Gastrocnemius medialis (tissue), 4 donors: ENCODE data around the gene TFAP2A. TPM values are rescaled to one million over a fixed set of nuclear protein-coding genes. Genes with fewer than 3 reads are reported as not detected.

Source experiments
- ATAC-seq, 2 donors: fragments of 150-250 bp; one replicate each; pipeline ENCODE4 v1.9.1; 2016
- DNase-seq, 2 donors: peaks; one replicate each; pipeline ENCODE4 v3.0.0-alpha.2; 2019
- H3K27ac ChIP-seq, 4 donors: fragments of 200-600 bp; sonication (generic); 1 replicate in 1 of 4; 2 replicates in 3 of 4; pipeline ENCODE4 v1.5.1; 2016 to 2018; ENCODE audit warnings: mild to moderate bottlenecking in 2 of 4, moderate library complexity in 1 of 4
- H3K27me3 ChIP-seq, 3 donors: fragments of 200-600 bp; sonication (generic) in 2 of 3; 1 replicate in 1 of 3; 2 replicates in 2 of 3; pipeline versions ENCODE4 v1.5.1 to v1.6.0; 2016 to 2019; ENCODE audit warnings: mild to moderate bottlenecking in 1 of 3, moderate library complexity in 1 of 3
- H3K36me3 ChIP-seq, 2 donors: fragments of 200-600 bp; sonication (generic) in 1 of 2; one replicate each; pipeline ENCODE4 v1.5.1; 2017 to 2018
- H3K4me1 ChIP-seq, 2 donors: fragments of 200-600 bp; sonication (generic) in 1 of 2; one replicate each; pipeline ENCODE4 v1.5.1; 2016 to 2017; ENCODE audit warnings: mild to moderate bottlenecking in 2 of 2
- H3K4me3 ChIP-seq, 4 donors: fragments of 200-600 bp; sonication (generic) in 3 of 4; 1 replicate in 1 of 4; 2 replicates in 3 of 4; pipeline ENCODE4 v1.5.1; 2016 to 2019; ENCODE audit warnings: mild to moderate bottlenecking in 2 of 4
- H3K9me3 ChIP-seq, 3 donors: fragments of 200-600 bp; sonication (generic) in 2 of 3; 1 replicate in 1 of 3; 2 replicates in 2 of 3; pipeline ENCODE4 v1.5.1; 2016 to 2019
- POLR2A ChIP-seq, 2 donors: fragments of 450-650 bp; IDR thresholded peaks; one replicate each; pipeline ENCODE4 v1.6.1; 2017; ENCODE audit warnings: antibody characterized with exemption in 2 of 2, mild to moderate bottlenecking in 2 of 2, moderate library complexity in 2 of 2
- in situ Hi-C, 4 donors: fragments of 200-750 bp; cut with MboI; loops; one replicate each; pipeline versions ENCODE4 v1.15.0 to v1.8.0; 2017; ENCODE audit warnings: low sequenced_read_pairs in 4 of 4
- intact Hi-C: fragments of 100-400 bp; cut with DNase I; formaldehyde crosslinking; loops from one replicate; pipeline ENCODE4 v1.15.1; 2023; ENCODE audit warnings: low total_unique reads
- total RNA-seq, 4 donors: library from RNA; depleted of rRNA; stranded (reverse); fragments of >200 nt; gene quantifications; one replicate each; pipeline versions ENCODE4 v1.1.0 to v1.2.3, GENCODE V29; 2016
- TF ChIP-seq, protein P1 (sequence below), 5 experiments: fragments of 450-650 bp in 3 of 5; fragments of 200-600 bp in 2 of 5; sonication (generic) in 2 of 5; IDR thresholded peaks in 4 of 5; conservative IDR thresholded peaks in 1 of 5; 1 replicate in 4 of 5; 2 replicates in 1 of 5; pipeline ENCODE4 v1.5.1; 2016 to 2019; ENCODE audit warnings: antibody characterized with exemption in 5 of 5, mild to moderate bottlenecking in 3 of 5, moderate library complexity in 3 of 5

The TFAP2A gene
- total RNA-seq, 4 donors from 2014 or later: not detected

DNA sequence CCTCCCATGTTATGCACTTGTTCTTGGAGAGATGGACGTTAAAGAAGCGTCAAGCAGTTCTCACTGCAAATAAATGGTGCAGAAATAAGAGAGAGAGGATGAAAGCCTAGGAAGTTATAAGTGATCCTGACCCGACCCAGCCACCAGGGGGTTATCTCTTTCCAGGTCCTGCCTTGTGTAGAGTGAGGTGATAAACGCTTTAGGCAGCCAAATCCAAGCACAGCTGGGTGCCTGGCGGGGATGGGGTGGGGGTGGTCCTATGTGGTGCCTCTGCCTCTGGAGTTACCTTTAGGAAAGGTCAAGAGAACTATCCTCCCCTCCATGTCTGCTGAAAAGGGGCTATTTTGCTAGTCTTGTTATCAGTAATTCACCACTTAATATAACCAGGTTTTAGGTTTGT lies 9.2 kb upstream of the TFAP2A start:
- H3K27me3 ChIP-seq: peaks cover 79 to 87% (median 80%) of the 10 kb centered on the region in 3 donors
- peaks cover 4 to 10% of the 10 kb centered on the region in 2 donors for H3K4me1 ChIP-seq
- no peaks in the 10 kb centered on the region for H3K36me3 ChIP-seq
- H3K9me3 ChIP-seq: no peaks in the 10 kb centered on the region
- no peak for TF ChIP-seq POLR2A (IDR thresholded peaks at IDR 0.05)
- TF ChIP-seq, protein P1, sequence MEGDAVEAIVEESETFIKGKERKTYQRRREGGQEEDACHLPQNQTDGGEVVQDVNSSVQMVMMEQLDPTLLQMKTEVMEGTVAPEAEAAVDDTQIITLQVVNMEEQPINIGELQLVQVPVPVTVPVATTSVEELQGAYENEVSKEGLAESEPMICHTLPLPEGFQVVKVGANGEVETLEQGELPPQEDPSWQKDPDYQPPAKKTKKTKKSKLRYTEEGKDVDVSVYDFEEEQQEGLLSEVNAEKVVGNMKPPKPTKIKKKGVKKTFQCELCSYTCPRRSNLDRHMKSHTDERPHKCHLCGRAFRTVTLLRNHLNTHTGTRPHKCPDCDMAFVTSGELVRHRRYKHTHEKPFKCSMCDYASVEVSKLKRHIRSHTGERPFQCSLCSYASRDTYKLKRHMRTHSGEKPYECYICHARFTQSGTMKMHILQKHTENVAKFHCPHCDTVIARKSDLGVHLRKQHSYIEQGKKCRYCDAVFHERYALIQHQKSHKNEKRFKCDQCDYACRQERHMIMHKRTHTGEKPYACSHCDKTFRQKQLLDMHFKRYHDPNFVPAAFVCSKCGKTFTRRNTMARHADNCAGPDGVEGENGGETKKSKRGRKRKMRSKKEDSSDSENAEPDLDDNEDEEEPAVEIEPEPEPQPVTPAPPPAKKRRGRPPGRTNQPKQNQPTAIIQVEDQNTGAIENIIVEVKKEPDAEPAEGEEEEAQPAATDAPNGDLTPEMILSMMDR (IDR thresholded peaks at IDR 0.05 in 4 of 5, conservative IDR thresholded peaks at IDR 0.05 in 1 of 5): no peak
- H3K27ac ChIP-seq: no peak overlapping the region
- no peak for DNase-seq
- no peak overlapping the region for H3K4me3 ChIP-seq
- in situ Hi-C loops: no loop called here
- intact Hi-C loops: no loop called here
- no peak for ATAC-seq

DNA sequence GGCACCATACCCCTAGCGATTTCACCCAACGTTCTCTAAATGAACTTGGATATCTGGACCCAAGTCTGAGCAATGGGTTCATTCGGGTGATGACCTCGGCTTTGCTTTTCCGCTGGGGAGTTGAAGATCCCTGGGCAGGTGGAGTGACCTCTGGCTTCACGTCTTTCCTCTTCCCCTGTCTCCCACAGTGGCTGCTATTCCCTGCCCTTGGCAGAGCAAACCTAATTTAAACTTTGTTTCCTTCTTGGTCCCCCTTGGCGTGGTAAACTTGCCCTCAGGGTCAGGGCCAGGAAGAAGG lies 7.8 kb upstream of the TFAP2A start:
- Histone ChIP-seq H3K27me3 (peaks cover 83 to 92% (median 89%) of the 10 kb centered on the region in 3 donors), H3K4me1 (peaks cover 4 to 10% of the 10 kb centered on the region in 2 donors), H3K27ac (no peak overlapping the region), H3K4me3 (no peak overlapping the region), H3K36me3 (no peaks in the 10 kb centered on the region), H3K9me3 (no peaks in the 10 kb centered on the region)
- DNase-seq: no peak
- TF ChIP-seq POLR2A (IDR thresholded peaks at IDR 0.05): no peak
- TF ChIP-seq, protein P1 (IDR thresholded peaks at IDR 0.05 in 4 of 5, conservative IDR thresholded peaks at IDR 0.05 in 1 of 5): no peak
- intact Hi-C loops: no loop called here
- in situ Hi-C loops: no loop called here
- ATAC-seq: no peak

DNA sequence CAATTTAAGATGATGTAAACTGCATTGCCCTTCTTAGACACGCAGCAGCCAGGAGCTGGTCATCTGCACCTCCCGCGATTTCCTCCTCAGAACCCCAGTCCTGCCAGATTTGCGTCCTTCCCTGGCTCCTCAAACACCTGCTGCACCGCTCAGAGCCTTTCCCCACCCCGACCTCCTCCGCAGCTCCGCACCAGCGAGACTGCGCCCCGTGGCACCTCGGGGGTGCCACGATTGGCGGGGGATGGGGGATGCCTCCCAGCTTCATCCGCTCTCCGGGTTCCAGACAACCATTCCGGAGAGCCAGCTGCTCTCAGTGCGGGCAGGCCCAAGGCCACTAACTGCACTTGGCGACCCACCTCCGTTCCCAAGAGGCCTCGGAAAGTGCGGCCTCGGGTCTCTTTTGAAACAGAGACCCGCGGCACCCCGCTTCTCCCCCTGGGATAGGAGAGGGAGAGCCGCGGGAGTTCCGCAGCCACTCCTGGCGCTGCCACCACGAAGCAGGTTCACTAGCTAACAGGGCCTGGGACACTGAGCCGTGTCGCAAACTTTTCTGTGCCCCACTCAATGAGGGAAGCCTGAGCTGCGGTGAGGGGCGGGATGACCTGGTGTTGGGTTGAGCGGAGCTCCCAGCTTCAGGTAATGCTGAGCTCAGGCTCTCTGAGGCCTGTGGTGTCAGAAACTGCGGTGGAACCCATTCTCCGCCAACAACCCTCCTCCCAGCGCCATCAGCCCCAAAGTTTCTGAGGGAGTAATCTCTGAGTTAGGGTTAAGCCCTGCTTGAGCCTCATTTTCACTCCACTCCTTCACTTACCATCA lies 7.3 kb upstream of the TFAP2A start:
- in situ Hi-C loops (no loop called here), intact Hi-C loops (no loop called here)
- Histone ChIP-seq H3K9me3 (no peaks in the 10 kb centered on the region), H3K27ac (no peak overlapping the region), H3K27me3 (peaks cover 88 to 98% (median 90%) of the 10 kb centered on the region in 3 donors), H3K36me3 (no peaks in the 10 kb centered on the region), H3K4me3 (no peak overlapping the region), H3K4me1 (peaks cover 4 to 10% of the 10 kb centered on the region in 2 donors)
- DNase-seq (no peak), ATAC-seq (no peak)
- TF ChIP-seq POLR2A (IDR thresholded peaks at IDR 0.05): no peak

DNA sequence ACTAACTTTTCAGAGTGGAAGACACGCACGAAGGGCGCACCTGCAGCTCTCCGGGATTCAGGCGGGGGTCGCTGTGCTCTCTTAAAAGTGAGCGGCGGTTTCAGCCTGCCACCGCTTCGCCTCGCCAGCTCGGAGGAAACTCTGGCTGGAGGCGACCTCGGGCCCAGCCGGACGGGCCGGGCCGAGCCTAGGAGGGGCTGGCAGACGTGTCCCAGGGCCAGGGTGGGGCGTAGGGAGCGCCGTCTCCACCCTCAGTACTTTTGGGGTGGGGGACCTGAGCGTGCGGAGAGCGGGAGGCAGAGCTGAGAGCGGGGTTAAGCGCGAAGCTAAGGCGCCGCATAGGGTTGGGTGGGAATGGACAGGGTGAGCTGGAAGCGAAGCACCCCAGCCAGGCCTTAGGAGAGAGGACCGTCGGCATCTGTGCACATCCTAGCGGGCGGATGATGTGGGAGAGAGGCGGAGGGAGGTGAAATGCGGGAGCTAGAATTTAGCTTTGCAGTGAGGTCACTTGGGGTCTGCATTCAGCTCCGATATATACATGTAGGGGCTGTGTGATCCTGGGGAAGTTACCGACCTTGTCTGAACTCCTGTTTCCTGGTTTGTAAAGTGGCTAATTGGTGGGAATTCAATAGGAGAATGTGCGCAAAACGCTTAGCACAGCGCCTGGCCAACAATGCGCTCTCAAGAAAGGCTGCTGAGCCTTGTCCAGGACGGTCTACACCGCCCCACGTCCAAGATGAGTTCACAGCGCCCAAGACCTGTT lies 6.5 kb upstream of the TFAP2A start:
- peaks cover 4 to 9% of the 10 kb centered on the region in 2 donors for H3K4me1 ChIP-seq
- ATAC-seq (no peak), DNase-seq (no peak)
- in situ Hi-C loops (no loop called here), intact Hi-C loops (no loop called here)
- H3K27ac ChIP-seq: no peak overlapping the region
- no peaks in the 10 kb centered on the region for H3K36me3 ChIP-seq
- H3K4me3 ChIP-seq: no peak overlapping the region
- no peaks in the 10 kb centered on the region for H3K9me3 ChIP-seq
- no peak for TF ChIP-seq POLR2A (IDR thresholded peaks at IDR 0.05)
- TF ChIP-seq, protein P1 (IDR thresholded peaks at IDR 0.05 in 4 of 5, conservative IDR thresholded peaks at IDR 0.05 in 1 of 5): no peak
- H3K27me3 ChIP-seq: peaks cover 96 to 99% (median 98%) of the 10 kb centered on the region in 3 donors

DNA sequence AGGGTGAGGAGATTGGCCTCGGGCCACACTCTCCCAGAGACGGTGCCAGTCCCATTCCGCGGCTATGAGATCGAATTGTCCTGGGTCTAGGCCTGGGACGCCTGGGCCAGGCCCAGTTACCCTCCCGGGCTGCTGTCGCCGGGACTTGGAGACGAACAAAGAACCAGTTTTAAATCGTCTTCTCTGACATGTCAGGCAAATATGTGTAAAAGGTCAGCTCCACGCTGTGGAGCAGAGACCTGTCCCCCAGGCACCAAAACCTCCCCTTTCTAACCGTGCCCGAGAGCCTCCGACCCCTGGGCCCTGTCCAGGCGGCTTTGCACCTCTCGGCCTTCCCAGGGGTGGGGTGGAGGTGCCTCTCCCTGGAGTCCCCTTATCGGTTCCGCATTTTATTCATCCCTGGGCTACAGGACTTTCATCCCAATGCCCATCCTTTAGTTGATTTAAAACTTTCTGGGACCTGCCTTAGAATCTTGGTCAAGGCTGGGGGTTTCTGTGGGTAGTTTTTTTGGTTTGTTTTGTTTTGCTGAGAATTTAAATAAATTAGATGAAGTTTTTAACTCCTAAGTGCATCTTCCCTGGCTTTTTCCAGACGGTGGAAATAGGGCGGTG lies 5.8 kb upstream of the TFAP2A start:
- no peak for DNase-seq
- no peak for TF ChIP-seq POLR2A (IDR thresholded peaks at IDR 0.05)
- TF ChIP-seq, protein P1 (IDR thresholded peaks at IDR 0.05 in 4 of 5, conservative IDR thresholded peaks at IDR 0.05 in 1 of 5): no peak
- in situ Hi-C loops: no loop called here
- H3K9me3 ChIP-seq: no peaks in the 10 kb centered on the region
- H3K36me3 ChIP-seq: no peaks in the 10 kb centered on the region
- intact Hi-C loops: no loop called here
- no peak overlapping the region for H3K27ac ChIP-seq
- no peak for ATAC-seq
- no peak overlapping the region for H3K4me3 ChIP-seq
- peaks cover 2% of the 10 kb centered on the region in 2 donors for H3K4me1 ChIP-seq
- peaks cover 99 to 100% (median 99%) of the 10 kb centered on the region in 3 donors for H3K27me3 ChIP-seq
